GM21367 (cell line): ENCODE results near the gene IZUMO4.

ENCODE experiments used
- ATAC-seq: cut with Tn5 transposase; IDR thresholded peaks from one replicate; pipeline ENCODE4 v1.9.1; 2021; ENCODE audit not compliant: unreplicated experiment

The IZUMO4 gene

DNA sequence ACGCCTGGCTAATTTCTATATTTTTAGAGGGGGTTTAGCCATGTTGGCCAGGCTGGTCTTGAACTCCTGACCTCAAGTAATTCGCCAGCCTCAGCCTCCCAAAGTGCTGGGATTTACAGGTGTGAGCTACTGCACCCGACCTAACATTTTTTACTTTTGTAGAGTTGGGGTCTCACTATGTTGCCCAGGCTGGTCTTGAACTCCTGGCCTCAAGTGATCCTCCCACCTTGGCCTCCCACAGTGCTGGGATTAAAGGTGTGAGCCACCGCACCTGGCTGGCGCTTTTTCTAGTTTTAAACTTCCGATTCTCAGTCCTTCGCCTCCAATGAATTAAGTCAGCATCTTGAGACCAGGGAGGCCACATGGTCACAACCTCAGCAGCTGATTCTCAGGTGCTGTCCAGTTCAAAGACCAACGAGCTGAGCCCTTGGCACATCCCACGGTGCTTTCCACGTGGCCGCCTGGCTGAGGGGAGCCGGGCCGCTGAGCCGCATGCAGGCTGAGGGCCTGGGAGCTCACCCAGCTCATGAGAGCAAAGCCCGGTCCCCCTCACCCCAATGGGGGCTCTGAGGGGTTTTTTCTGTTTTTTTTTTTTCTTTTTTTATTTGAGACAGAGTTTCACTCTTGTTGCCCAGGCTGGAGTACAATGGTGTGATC is 45.6 kb downstream of the IZUMO4 start:
- no peak for ATAC-seq

DNA sequence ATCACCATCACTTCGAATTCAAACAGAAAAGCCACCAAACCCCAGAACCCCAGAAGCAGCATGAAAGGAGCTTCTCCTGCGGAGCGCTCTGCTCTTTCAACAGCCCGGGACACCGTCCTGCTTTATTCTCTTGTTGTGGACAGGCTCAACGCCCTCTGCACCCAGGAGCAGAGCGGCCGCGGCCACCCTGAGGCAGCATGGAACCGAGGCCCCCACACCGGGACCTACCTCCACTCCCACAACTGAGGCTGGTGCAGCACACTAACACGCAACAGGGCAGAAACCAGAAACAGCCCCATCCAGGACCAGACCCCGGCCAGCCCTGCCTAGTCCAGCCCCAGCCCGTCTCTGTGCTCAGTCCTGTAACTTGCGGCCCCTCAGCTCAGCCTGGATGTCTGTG is 47.5 kb downstream of the IZUMO4 start:
- ATAC-seq: no peak

- ATAC-seq: no peak
These were observed 49.1 kb downstream of the IZUMO4 start for GRCh38 chr19:2145831-2146241.

- no peak for ATAC-seq
These were observed 51.9 kb downstream of the IZUMO4 start for GRCh38 chr19:2148482-2149135.
